GM18517 (cell line): Measurements from ENCODE around the gene GPR148.
"Not testable (repeated sequence)": the region's sequence is repeated elsewhere in the genome, so short reads cannot be mapped to it uniquely, and the experiment has no call there.

Source experiments
- ATAC-seq: cut with Tn5 transposase; IDR thresholded peaks from one replicate; pipeline ENCODE4 v1.9.1; 2021; ENCODE audit warnings: mild to moderate bottlenecking, moderate library complexity; ENCODE audit not compliant: unreplicated experiment

Gene GPR148

GRCh38 chr2:130728549-130729316 lies at the start of gene GPR148:
Gene GPR148 (plus strand): TSS chr2:130729070. CDS start chr2:130729152, 82 bp downstream.
- no peak for ATAC-seq

- not testable (repeated sequence) for ATAC-seq
Measured at GRCh38 chr2:130692041-130692770, 36.7 kb upstream of the GPR148 start.

GRCh38 chr2:130693474-130693873 lies 35.4 kb upstream of the GPR148 start:
- not testable (repeated sequence) for ATAC-seq

GRCh38 chr2:130703250-130703649 lies 25.6 kb upstream of the GPR148 start:
- ATAC-seq, result not testable (repeated sequence)

GRCh38 chr2:130714795-130715194 lies 14.1 kb upstream of the GPR148 start:
- not testable (repeated sequence) for ATAC-seq

GRCh38 chr2:130720036-130720435 lies 8.8 kb upstream of the GPR148 start:
- ATAC-seq, result no peak

- ATAC-seq, result no peak
Measured at GRCh38 chr2:130720528-130720927, 8.3 kb upstream of the GPR148 start.

GRCh38 chr2:130724455-130724854 lies 4.4 kb upstream of the GPR148 start:
- no peak for ATAC-seq

- no peak for ATAC-seq
Measured at GRCh38 chr2:130726614-130727180, 2.2 kb upstream of the GPR148 start.

GRCh38 chr2:130727286-130727924 lies 1.5 kb upstream of the GPR148 start:
- ATAC-seq, result peak; percentile 95

- peak; percentile 12 for ATAC-seq
Measured at GRCh38 chr2:130728007-130728454, 839 bp upstream of the GPR148 start.

- no peak for ATAC-seq
Measured at GRCh38 chr2:130729322-130730299, 741 bp downstream of the GPR148 start.

- ATAC-seq, result not testable (repeated sequence)
Measured at GRCh38 chr2:130732257-130732656, 3.4 kb downstream of the GPR148 start.

- no peak for ATAC-seq
Measured at GRCh38 chr2:130735200-130735599, 6.3 kb downstream of the GPR148 start.

- ATAC-seq, result no peak
Measured at GRCh38 chr2:130736487-130736886, 7.6 kb downstream of the GPR148 start.

GRCh38 chr2:130737592-130737991 lies 8.7 kb downstream of the GPR148 start:
- no peak for ATAC-seq

GRCh38 chr2:130740671-130741070 lies 11.8 kb downstream of the GPR148 start:
- no peak for ATAC-seq

GRCh38 chr2:130743278-130743677 lies 14.4 kb downstream of the GPR148 start:
- ATAC-seq, result no peak

GRCh38 chr2:130744287-130745117 lies 15.6 kb downstream of the GPR148 start:
- no peak for ATAC-seq
